ENCODE data around the gene CAT.

Gene CAT

GRCh38 chr11:34443136-34443535 is 4.4 kb downstream of the CAT start:
- ATAC-seq, result no peak
- TF ChIP-seq PATZ1 (CRISPR knock-in tag; IDR thresholded peaks at IDR 0.05; ENCODE audit: borderline replicate concordance), result no peak
- TF ChIP-seq TCF4 (CRISPR knock-in tag; IDR thresholded peaks at IDR 0.05; ENCODE audit: borderline replicate concordance), result no peak
- no peak for TF ChIP-seq ZNF565 (CRISPR knock-in tag; conservative IDR thresholded peaks at IDR 0.05; ENCODE audit: low read depth)
- TF ChIP-seq SNAI2 (CRISPR knock-in tag; IDR thresholded peaks at IDR 0.05), result no peak
- TF ChIP-seq TOX (CRISPR knock-in tag; IDR thresholded peaks at IDR 0.05; ENCODE audit: borderline replicate concordance), result no peak
- no peak for TF ChIP-seq GLIS3 (CRISPR knock-in tag; IDR thresholded peaks at IDR 0.05)
- no peak for TF ChIP-seq RARB (CRISPR knock-in tag; IDR thresholded peaks at IDR 0.05)
- TF ChIP-seq ZFP30 (CRISPR knock-in tag; IDR thresholded peaks at IDR 0.05), result no peak
- TF ChIP-seq ESRRG (CRISPR knock-in tag; IDR thresholded peaks at IDR 0.05), result no peak
- TF ChIP-seq ZNF70 (CRISPR knock-in tag; IDR thresholded peaks at IDR 0.05), result no peak
- TF ChIP-seq ARNTL (CRISPR knock-in tag; IDR thresholded peaks at IDR 0.05; ENCODE audit: borderline replicate concordance, low read depth), result no peak

GRCh38 chr11:34444428-34444827 is 5.7 kb downstream of the CAT start:
- no peak for ATAC-seq
- TF ChIP-seq OSR1 (CRISPR knock-in tag; IDR thresholded peaks at IDR 0.05) (no peak), CREB5 (CRISPR knock-in tag; IDR thresholded peaks at IDR 0.05; ENCODE audit: low read depth) (no peak), BACH2 (CRISPR knock-in tag; IDR thresholded peaks at IDR 0.05; ENCODE audit: borderline replicate concordance) (no peak), ESRRG (CRISPR knock-in tag; IDR thresholded peaks at IDR 0.05) (no peak)

- ATAC-seq, result no peak
- TF ChIP-seq OSR1 (CRISPR knock-in tag; IDR thresholded peaks at IDR 0.05) (no peak), ZNF8 (CRISPR knock-in tag; IDR thresholded peaks at IDR 0.05) (no peak), PPARA (CRISPR knock-in tag; IDR thresholded peaks at IDR 0.05; ENCODE audit: borderline replicate concordance) (no peak), PATZ1 (CRISPR knock-in tag; IDR thresholded peaks at IDR 0.05; ENCODE audit: borderline replicate concordance) (no peak), BACH2 (CRISPR knock-in tag; IDR thresholded peaks at IDR 0.05; ENCODE audit: borderline replicate concordance) (no peak), ZNF565 (CRISPR knock-in tag; conservative IDR thresholded peaks at IDR 0.05; ENCODE audit: low read depth) (no peak), CSDC2 (CRISPR knock-in tag; IDR thresholded peaks at IDR 0.05) (no peak)
Observed at GRCh38 chr11:34445956-34446355, 7.2 kb downstream of the CAT start.

- TF ChIP-seq ISL1 (CRISPR knock-in tag; IDR thresholded peaks at IDR 0.05) (no peak), TSHZ2 (CRISPR knock-in tag; IDR thresholded peaks at IDR 0.05) (no peak), ZFP30 (CRISPR knock-in tag; IDR thresholded peaks at IDR 0.05) (no peak), PPARA (CRISPR knock-in tag; IDR thresholded peaks at IDR 0.05; ENCODE audit: borderline replicate concordance) (no peak), GLIS3 (CRISPR knock-in tag; IDR thresholded peaks at IDR 0.05) (no peak), ARNTL (CRISPR knock-in tag; IDR thresholded peaks at IDR 0.05; ENCODE audit: borderline replicate concordance, low read depth) (no peak), CSRNP3 (CRISPR knock-in tag; IDR thresholded peaks at IDR 0.05) (no peak), ESRRG (CRISPR knock-in tag; IDR thresholded peaks at IDR 0.05) (no peak), CSDC2 (CRISPR knock-in tag; IDR thresholded peaks at IDR 0.05) (no peak)
- no peak for ATAC-seq
Observed at GRCh38 chr11:34446386-34446785, 7.7 kb downstream of the CAT start.
